Measurements from ENCODE around the gene XKR8. TPM values are rescaled to one million over a fixed set of nuclear protein-coding genes. Genes with fewer than 3 reads are reported as not detected.
A peak's percentile ranks its signal among the peaks of the same experiment; 100 is the strongest.

Gene XKR8
- total and polyA plus RNA-seq, 8 donors: 4.5 to 9.5 (median 7.5) TPM

DNA sequence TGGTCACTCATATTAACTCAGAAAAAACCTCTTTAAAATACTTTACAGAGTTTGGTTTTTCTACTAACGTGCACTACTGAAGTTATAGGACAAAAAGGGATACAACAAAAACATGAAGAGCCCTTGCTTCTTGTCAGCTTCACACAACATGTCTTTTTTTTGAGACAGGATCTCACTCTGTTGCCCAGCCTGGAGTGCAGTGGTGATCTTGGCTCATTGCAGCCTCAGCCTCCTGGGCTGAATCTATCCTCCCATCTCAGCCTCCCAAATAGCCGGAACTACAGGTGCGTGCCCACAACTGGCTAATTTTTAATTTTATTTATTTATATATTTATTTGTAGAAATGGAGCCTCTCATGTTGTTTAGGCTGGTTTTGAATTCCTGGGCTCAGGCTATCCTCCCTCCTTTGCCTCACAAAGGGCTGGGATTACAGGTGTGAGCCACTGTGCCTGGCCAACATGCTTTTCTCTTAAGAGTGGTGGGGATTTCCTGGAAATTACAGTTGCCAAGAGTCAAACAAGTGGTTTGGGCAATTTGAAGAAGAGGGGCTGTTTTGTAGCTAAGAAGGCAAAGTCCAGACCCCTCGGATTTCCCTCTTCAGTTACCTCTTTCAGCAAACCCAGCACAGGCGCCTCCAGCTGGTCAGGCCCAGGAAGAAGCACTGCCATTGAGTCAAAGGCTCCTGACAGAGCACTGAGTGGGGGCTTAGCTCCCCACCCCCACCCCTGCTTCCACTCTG, 31.4 kb upstream of the XKR8 start:
- no peaks in the 10 kb centered on the region for H3K36me3 ChIP-seq
- no peak for ATAC-seq
- FAIRE-seq: no peak
- no peaks in the 10 kb centered on the region for H3K4me1 ChIP-seq
- TF ChIP-seq, protein P1, sequence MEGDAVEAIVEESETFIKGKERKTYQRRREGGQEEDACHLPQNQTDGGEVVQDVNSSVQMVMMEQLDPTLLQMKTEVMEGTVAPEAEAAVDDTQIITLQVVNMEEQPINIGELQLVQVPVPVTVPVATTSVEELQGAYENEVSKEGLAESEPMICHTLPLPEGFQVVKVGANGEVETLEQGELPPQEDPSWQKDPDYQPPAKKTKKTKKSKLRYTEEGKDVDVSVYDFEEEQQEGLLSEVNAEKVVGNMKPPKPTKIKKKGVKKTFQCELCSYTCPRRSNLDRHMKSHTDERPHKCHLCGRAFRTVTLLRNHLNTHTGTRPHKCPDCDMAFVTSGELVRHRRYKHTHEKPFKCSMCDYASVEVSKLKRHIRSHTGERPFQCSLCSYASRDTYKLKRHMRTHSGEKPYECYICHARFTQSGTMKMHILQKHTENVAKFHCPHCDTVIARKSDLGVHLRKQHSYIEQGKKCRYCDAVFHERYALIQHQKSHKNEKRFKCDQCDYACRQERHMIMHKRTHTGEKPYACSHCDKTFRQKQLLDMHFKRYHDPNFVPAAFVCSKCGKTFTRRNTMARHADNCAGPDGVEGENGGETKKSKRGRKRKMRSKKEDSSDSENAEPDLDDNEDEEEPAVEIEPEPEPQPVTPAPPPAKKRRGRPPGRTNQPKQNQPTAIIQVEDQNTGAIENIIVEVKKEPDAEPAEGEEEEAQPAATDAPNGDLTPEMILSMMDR (IDR thresholded peaks at IDR 0.05): no peak
- no peaks in the 10 kb centered on the region for H3K9me3 ChIP-seq
- no peak for DNase-seq
- WGBS, 2 donors: 73 to 74% methylated on average over 5 of the region's 5 CpGs
- intact Hi-C loops (cut with DNase I): no loop called here
- H3K4me3 ChIP-seq: no peak overlapping the region
- H3K27ac ChIP-seq: no peak overlapping the region
- H3K27me3 ChIP-seq: no peaks in the 10 kb centered on the region

DNA sequence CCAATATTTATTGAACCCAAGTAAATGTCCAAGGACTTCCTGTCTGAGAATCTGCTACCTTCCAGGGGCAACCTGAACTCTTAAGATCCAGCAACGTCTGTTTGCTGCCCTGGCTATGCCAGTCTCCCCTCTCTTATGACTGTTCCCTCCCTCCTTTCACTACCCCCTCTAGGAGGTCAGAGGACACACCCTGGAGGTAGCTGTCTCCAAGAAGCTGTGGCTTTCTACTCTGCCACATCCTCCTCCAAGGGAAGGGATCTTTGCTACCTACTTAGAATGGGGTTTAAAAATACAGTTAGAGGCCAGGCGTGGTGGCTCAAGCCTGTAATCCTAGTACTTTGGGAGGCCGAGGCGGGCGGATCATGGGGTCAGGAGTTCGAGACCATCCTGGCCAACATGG, 28.6 kb upstream of the XKR8 start:
- Histone ChIP-seq H3K36me3 (no peaks in the 10 kb centered on the region), H3K9me3 (no peaks in the 10 kb centered on the region), H3K4me3 (no peak overlapping the region), H3K27ac (no peak overlapping the region), H3K27me3 (no peaks in the 10 kb centered on the region), H3K4me1 (peaks cover 0 to 4% (median 0%) of the 10 kb centered on the region in 3 donors)
- TF ChIP-seq, protein P1 (IDR thresholded peaks at IDR 0.05): no peak
- 72 to 81% methylated on average over 6 of the region's 6 CpGs for whole genome bisulfite sequencing, 2 donors
- DNase-seq: no peak
- FAIRE-seq: no peak
- no peak for ATAC-seq
- intact Hi-C loops (cut with DNase I): no loop called here

DNA sequence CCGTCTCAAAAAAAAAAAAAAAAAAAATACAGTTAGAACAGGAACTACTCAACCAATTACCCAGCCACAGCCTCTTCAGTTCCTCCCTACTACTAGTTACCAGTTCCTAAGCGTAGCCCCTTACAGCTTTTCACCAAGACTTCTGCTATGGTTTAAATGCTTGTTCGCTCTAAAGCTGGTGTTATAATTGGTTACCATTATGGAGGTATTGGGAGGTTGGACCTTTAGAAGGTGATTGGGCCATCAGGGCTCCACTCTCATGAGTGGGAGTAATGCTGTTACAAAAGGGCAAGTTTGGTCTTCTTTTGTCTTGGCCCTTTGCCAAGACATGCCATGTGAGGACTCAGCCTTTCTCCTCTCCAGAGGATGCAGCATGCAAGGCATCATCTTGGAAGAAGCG, 28.0 kb upstream of the XKR8 start:
- TF ChIP-seq, protein P1 (IDR thresholded peaks at IDR 0.05): no peak
- H3K4me1 ChIP-seq: peaks cover 0 to 5% (median 0%) of the 10 kb centered on the region in 3 donors
- DNase-seq: no peak
- no peak for ATAC-seq
- H3K9me3 ChIP-seq: no peaks in the 10 kb centered on the region
- WGBS, 2 donors: 83% methylated on average over 3 to 4 of the region's 4 CpGs
- no peak overlapping the region for H3K4me3 ChIP-seq
- no peak for FAIRE-seq
- no peak overlapping the region for H3K27ac ChIP-seq
- H3K36me3 ChIP-seq: no peaks in the 10 kb centered on the region
- intact Hi-C loops (cut with DNase I): no loop called here
- H3K27me3 ChIP-seq: no peaks in the 10 kb centered on the region

DNA sequence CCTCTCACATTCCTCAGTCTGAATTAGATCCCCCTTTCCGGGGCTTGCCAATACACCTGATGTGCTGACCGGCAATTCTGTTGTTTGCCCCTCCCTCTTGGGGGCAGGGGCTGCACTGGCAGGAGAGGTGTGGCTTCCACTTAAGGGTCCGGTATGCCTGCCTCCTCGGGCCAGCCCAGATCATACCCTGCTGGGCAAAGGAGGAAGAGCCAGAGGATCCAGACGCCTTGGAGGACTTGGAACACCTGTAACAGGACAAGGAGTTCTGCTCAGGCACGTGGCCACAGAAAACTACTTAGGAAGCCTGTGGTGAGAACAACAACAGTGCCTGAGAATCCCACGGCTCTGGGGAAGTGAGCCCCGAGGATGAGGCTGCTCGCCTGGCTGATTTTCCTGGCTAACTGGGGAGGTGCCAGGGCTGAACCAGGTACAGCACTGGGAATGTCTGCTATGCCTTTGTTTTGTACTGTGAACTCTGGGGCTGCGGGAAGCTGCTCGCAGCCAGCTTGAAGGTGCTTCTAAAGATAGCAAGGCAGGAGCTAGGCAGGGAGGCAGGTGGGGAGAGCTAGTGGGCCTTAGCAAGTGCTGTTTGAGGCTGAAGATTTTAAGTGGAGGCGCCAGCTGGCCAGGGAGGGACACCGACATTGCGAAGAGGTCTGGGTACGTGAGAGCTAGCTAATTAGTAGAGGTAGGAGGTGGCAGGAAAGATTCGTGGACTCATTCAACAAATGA, 24.8 kb upstream of the XKR8 start, which contains the start of gene SMPDL3B:
SMPDL3B (plus strand) TSS at position 183 of the 732 bp plus-strand sequence; CDS start at position 367, 184 bp downstream.
- Histone ChIP-seq H3K4me1 (peaks cover 0 to 5% (median 0%) of the 10 kb centered on the region in 3 donors), H3K27ac (peak within 1 kb of the TSS; percentile 33 to 63 (median 49)), H3K27me3 (no peaks in the 10 kb centered on the region), H3K9me3 (no peaks in the 10 kb centered on the region), H3K4me3 (peak within 1 kb of the TSS; percentile 32 to 57 (median 39)), H3K36me3 (no peaks in the 10 kb centered on the region)
- TF ChIP-seq, protein P1 (IDR thresholded peaks at IDR 0.05): peak in 1 of 4 donors; percentile 8
- intact Hi-C loops (cut with DNase I): no loop called here
- peak; percentile 66 to 87 (median 74) for DNase-seq
- FAIRE-seq: no peak
- ATAC-seq: peak; percentile 96 to 98 (median 96)
- 1% methylated on average over 16 of the region's 16 CpGs for whole genome bisulfite sequencing, 2 donors

Measured in pancreas (tissue), 10 donors.